Kidney tubule cell (primary cell): ENCODE measurements around the gene RNF112.
A peak's percentile ranks its signal among the peaks of the same experiment; 100 is the strongest.
"Not testable (repeated sequence)": the region's sequence is repeated elsewhere in the genome, so short reads cannot be mapped to it uniquely, and the experiment has no call there.

Source experiments
- DNase-seq: peaks from one replicate; pipeline ENCODE4 v3.0.0-alpha.2; 2018; ENCODE audit warnings: low spot score

Gene RNF112

DNA sequence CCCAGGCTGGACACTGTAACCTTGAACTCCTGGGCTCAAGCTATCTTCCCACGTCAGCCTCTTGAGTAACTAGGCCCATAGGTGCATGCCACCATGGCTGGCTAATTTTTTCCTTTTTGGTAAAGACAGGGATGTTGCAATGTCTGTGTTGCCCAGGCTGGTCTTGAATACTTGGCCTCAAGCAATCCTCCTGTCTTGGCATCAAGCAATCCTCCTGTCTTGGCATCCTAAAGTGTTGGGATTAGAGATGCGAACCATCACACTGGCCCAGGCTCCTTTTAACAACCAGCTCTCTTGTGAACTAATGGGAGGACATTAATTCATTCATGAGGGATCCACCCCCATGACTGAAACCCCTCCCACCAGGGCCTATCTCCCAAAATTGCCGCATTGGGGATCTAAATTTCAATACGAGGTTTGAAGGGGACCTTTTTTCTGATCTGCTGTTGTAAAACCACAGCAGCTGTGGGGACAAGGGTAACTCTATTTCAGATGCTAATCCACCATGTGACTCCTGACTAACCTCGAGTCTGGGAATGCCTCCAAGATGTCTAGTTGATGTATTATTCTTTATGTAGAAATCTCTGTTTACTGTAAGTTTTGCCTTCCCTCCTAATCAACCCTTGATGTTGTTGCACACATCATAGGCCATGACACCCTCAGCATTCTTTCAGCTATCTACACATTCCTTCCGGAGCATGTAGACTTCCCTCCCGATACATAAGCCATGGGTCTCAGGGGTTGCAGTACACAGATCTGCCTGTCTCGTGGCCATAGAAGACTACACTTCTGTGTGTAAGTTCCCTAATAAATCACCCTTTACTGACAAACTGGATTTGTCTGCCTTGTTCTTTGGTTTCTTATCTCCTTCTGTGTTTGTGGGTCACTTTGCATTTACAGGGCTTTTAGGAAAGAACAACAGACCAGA, 37.6 kb downstream of the RNF112 start:
- peak; percentile 58 for DNase-seq

GRCh38 chr17:19449656-19450055, 38.6 kb downstream of the RNF112 start:
- DNase-seq = no peak

GRCh38 chr17:19453296-19453695, 42.3 kb downstream of the RNF112 start:
- no peak for DNase-seq

GRCh38 chr17:19454074-19454473, 43.0 kb downstream of the RNF112 start:
- DNase-seq = no peak

DNA sequence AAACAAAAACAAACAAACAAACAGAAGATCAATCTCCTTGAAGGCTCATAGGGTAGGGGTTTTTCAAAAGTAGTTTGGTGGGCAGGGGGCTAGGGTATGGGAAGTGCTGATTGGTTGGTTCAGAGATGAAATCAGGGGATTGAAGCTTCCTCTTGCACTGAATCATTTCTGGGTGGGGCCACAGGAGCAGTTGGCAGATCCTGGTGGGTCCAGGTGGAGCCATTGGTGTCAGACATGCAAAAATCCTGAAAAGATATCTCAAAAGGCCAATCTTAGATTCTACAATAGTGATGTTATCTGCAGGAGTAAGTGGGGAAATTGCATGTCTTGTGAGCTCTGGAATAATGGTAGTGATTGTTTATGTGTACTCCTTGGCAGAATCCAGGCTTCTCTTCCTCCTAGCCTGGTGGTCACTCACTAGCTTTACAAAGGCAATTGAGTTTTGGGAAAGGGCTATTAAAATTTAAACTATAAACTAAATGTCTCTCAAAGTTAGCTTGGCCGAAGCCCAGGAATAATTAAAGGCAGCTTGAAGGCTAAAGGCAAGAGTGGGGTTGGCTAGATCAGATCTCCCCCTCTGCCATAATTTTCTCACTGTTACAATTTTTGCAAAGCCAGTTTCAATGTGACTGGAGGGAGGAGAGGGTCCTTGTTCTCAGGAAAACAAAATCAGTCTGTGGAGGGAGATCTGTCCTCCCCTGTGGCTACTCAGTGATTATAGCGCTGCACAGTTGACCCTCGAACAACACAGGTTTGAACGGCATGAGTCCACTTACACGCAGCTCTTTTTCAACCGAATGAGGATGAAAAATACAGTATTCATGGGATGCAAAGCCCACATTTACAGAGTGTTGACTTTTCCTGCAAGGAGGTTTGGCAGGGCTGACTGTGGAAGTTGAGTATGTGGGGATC, 45.2 kb downstream of the RNF112 start:
- no peak for DNase-seq

- DNase-seq = no peak
Observed at GRCh38 chr17:19457046-19457445, 46.0 kb downstream of the RNF112 start.

GRCh38 chr17:19457830-19458271, 46.8 kb downstream of the RNF112 start:
- DNase-seq = no peak

- not testable (repeated sequence) for DNase-seq
Observed at GRCh38 chr17:19458481-19458880, 47.4 kb downstream of the RNF112 start.

DNA sequence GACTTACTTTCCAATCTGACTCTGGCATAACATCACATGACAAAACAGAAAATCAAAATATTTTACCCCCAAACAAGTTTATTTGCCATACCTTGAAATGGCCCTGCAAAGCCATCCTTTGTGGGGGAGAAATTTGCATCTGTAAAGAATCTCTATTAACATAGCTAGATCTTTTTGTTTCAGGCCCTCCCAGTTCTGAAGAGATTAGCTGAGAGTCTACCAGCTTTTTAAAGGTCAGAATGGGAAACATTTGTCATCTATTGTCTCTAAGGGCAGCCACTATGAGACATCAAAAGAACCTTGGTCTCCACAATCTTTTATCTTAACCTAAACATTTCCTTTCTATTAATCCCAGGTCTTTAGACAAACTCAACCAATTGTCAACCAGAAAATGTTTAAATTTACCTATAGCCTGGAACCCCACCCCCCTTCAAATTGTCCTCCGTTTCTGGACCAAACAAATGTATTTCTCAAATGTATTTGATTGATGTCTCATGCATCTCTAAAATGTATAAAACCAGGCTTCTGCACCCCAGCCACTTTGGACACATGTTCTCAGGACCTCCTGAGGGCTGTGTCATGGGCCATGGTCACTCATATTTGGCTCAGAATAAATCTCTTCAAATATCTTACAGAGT, 48.1 kb downstream of the RNF112 start:
- DNase-seq = not testable (repeated sequence)

- DNase-seq = no peak
Observed at GRCh38 chr17:19460700-19461099, 49.7 kb downstream of the RNF112 start.

DNA sequence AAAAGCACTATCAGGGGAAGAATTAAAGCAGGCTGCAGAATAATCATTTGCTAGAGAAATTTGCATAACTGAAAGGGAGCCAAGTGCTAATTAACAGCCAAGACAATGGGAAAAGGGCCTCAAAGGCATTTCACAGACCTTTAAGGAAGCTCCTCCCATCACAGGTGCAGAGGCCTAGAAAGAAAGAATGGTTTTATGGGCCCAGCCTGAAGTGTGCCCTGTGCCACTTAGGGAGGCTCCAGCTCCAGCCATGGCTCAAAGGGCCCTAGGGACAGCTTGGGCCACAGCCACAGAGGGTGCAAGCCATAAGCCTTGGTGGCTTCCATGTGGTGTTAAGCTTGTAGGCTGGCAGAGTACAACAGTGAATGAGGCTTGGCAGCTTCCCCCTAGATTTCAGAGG, 50.1 kb downstream of the RNF112 start:
- DNase-seq = no peak

GRCh38 chr17:19461681-19462080, 50.6 kb downstream of the RNF112 start:
- no peak for DNase-seq

GRCh38 chr17:19462456-19463035, 51.5 kb downstream of the RNF112 start:
- not testable (repeated sequence) for DNase-seq

- no peak for DNase-seq
Observed at GRCh38 chr17:19464031-19465026, 53.3 kb downstream of the RNF112 start.
